ENCODE measurements around the gene IGFN1.

- no peak for TF ChIP-seq CTCF (IDR thresholded peaks at IDR 0.05)
- TF ChIP-seq POLR2A (IDR thresholded peaks at IDR 0.05), result no peak
- TF ChIP-seq EP300 (IDR thresholded peaks at IDR 0.05), result no peak
Observed at GRCh38 chr1:201142849-201143725, 47.5 kb upstream of the IGFN1 start.
